Gastroesophageal sphincter (tissue), 3 donors: ENCODE results near the gene INPP4B.

Source experiments
- POLR2A ChIP-seq, 2 donors: fragments of 450-650 bp; IDR thresholded peaks; one replicate each; pipeline ENCODE4 v1.6.1; 2017; ENCODE audit warnings: antibody characterized with exemption in 2 of 2, mild to moderate bottlenecking in 2 of 2, moderate library complexity in 1 of 2
- TF ChIP-seq, protein P1 (sequence below), 4 experiments: fragments of 200-600 bp in 2 of 4; fragments of 450-650 bp in 2 of 4; sonication (generic) in 1 of 4; IDR thresholded peaks; one replicate each; pipeline ENCODE4 v1.5.1; 2017 to 2019; ENCODE audit warnings: antibody characterized with exemption in 4 of 4, mild to moderate bottlenecking in 2 of 4, moderate library complexity in 2 of 4

DNA sequence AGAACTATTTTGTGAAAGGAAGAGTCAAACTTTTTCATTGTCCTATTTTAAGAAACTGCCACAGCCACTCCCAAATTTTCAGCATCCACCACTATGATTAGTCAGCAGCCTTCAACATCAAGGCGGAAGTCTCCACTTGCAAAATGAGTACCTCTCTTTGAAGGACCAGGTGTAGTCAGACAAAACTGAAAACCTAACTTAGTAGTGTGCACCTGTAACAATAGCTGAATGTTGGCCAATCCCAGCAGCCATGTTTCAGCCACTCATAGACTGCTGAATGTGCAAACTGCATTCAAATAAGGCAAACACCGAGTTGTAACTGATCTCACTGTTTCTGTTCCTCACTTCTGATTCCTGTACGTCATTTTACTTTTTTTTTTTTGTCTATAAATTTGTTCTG, 868.7 kb downstream of the INPP4B start:
- TF ChIP-seq, protein P1, sequence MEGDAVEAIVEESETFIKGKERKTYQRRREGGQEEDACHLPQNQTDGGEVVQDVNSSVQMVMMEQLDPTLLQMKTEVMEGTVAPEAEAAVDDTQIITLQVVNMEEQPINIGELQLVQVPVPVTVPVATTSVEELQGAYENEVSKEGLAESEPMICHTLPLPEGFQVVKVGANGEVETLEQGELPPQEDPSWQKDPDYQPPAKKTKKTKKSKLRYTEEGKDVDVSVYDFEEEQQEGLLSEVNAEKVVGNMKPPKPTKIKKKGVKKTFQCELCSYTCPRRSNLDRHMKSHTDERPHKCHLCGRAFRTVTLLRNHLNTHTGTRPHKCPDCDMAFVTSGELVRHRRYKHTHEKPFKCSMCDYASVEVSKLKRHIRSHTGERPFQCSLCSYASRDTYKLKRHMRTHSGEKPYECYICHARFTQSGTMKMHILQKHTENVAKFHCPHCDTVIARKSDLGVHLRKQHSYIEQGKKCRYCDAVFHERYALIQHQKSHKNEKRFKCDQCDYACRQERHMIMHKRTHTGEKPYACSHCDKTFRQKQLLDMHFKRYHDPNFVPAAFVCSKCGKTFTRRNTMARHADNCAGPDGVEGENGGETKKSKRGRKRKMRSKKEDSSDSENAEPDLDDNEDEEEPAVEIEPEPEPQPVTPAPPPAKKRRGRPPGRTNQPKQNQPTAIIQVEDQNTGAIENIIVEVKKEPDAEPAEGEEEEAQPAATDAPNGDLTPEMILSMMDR (IDR thresholded peaks at IDR 0.05): no peak
- no peak for TF ChIP-seq POLR2A (IDR thresholded peaks at IDR 0.05)
